ENCODE data around the gene SNTB2.

SNTB2 gene

GRCh38 chr16:69191136-69191535 lies 4.2 kb downstream of the SNTB2 start:
- Histone ChIP-seq H2AFZ (ENCODE audit: low read length) (no peak overlapping the region), H3K18ac (ENCODE audit: low read length) (no peak overlapping the region), H3K27ac (replicated peaks; ENCODE audit: low read length) (no peak overlapping the region), H3K4me2 (ENCODE audit: insufficient read depth, low read length, poor library complexity, severe bottlenecking) (no peak overlapping the region), H3K36me3 (replicated peaks in 1 of 2; ENCODE audit: control insufficient read depth in 2 of 2, insufficient read depth in 2 of 2, low read length in 2 of 2) (peaks cover 0 to 12% of the 10 kb centered on the region in 2 donors), H3K79me1 (ENCODE audit: low read depth, low read length) (peaks cover 1% of the 10 kb centered on the region), H3K9me3 (replicated peaks in 1 of 2; ENCODE audit: control insufficient read depth in 2 of 2, insufficient read depth in 1 of 2, low read depth in 1 of 2, low read length in 2 of 2) (no peaks in the 10 kb centered on the region), H3K4ac (ENCODE audit: low read length) (no peak overlapping the region), H2BK12ac (ENCODE audit: low read length) (no peak overlapping the region), H3K23ac (ENCODE audit: low read depth, low read length, poor library complexity) (no peak overlapping the region), H2BK15ac (ENCODE audit: low read length) (no peak overlapping the region), H3K9ac (ENCODE audit: low read depth, low read length, poor library complexity) (no peak overlapping the region), H2BK5ac (ENCODE audit: low read length) (no peak overlapping the region), H4K8ac (ENCODE audit: low read depth, low read length) (no peak overlapping the region), H3K14ac (ENCODE audit: low read length) (no peak overlapping the region), H4K91ac (ENCODE audit: low read depth, low read length, poor library complexity) (no peak overlapping the region), H2AK5ac (ENCODE audit: low read depth, low read length) (no peak overlapping the region), H2BK120ac (ENCODE audit: low read depth, low read length) (no peak overlapping the region), H3K4me3 (ENCODE audit: low read length in 2 of 2) (no peak overlapping the region), H3K4me1 (ENCODE audit: control insufficient read depth in 2 of 2, insufficient read depth in 1 of 2, low read depth in 1 of 2, low read length in 2 of 2) (peaks cover 5% of the 10 kb centered on the region in 2 donors), H3K27me3 (ENCODE audit: control insufficient read depth in 3 of 3, insufficient read depth in 3 of 3, low read depth in 1 of 3, low read length in 3 of 3) (no peaks in the 10 kb centered on the region)
- no CpG with 5 or more reads among the region's 2 CpGs for WGBS, 2 donors (ENCODE audit: extremely low coverage in 2 of 2, insufficient read length in 2 of 2, insufficient replicate concordance in 1 of 2)
- DNase-seq (ENCODE audit: low spot score) = no peak

- Histone ChIP-seq H3K14ac (ENCODE audit: low read length) (no peak overlapping the region), H3K27ac (replicated peaks; ENCODE audit: low read length) (no peak overlapping the region), H4K91ac (ENCODE audit: low read depth, low read length, poor library complexity) (no peak overlapping the region), H3K18ac (ENCODE audit: low read length) (no peak overlapping the region), H3K9me3 (replicated peaks in 1 of 2; ENCODE audit: control insufficient read depth in 2 of 2, insufficient read depth in 1 of 2, low read depth in 1 of 2, low read length in 2 of 2) (no peaks in the 10 kb centered on the region), H4K8ac (ENCODE audit: low read depth, low read length) (no peak overlapping the region), H3K27me3 (ENCODE audit: control insufficient read depth in 3 of 3, insufficient read depth in 3 of 3, low read depth in 1 of 3, low read length in 3 of 3) (no peaks in the 10 kb centered on the region), H3K23ac (ENCODE audit: low read depth, low read length, poor library complexity) (no peak overlapping the region), H2AK5ac (ENCODE audit: low read depth, low read length) (no peak overlapping the region), H3K4me2 (ENCODE audit: insufficient read depth, low read length, poor library complexity, severe bottlenecking) (no peak overlapping the region), H3K4me3 (ENCODE audit: low read length in 2 of 2) (no peak overlapping the region), H2BK120ac (ENCODE audit: low read depth, low read length) (no peak overlapping the region), H3K4me1 (ENCODE audit: control insufficient read depth in 2 of 2, insufficient read depth in 1 of 2, low read depth in 1 of 2, low read length in 2 of 2) (peaks cover 0 to 5% of the 10 kb centered on the region in 2 donors), H2BK12ac (ENCODE audit: low read length) (no peak overlapping the region), H2BK5ac (ENCODE audit: low read length) (no peak overlapping the region), H2AFZ (ENCODE audit: low read length) (no peak overlapping the region), H2BK15ac (ENCODE audit: low read length) (no peak overlapping the region), H3K9ac (ENCODE audit: low read depth, low read length, poor library complexity) (no peak overlapping the region), H3K36me3 (replicated peaks in 1 of 2; ENCODE audit: control insufficient read depth in 2 of 2, insufficient read depth in 2 of 2, low read length in 2 of 2) (peaks cover 0 to 12% of the 10 kb centered on the region in 2 donors), H3K4ac (ENCODE audit: low read length) (no peak overlapping the region), H3K79me1 (ENCODE audit: low read depth, low read length) (no peaks in the 10 kb centered on the region)
- no peak for DNase-seq (ENCODE audit: low spot score)
Measured at GRCh38 chr16:69193855-69194254, 6.9 kb downstream of the SNTB2 start.

GRCh38 chr16:69194488-69194887 lies 7.5 kb downstream of the SNTB2 start:
- Histone ChIP-seq H3K36me3 (replicated peaks in 1 of 2; ENCODE audit: control insufficient read depth in 2 of 2, insufficient read depth in 2 of 2, low read length in 2 of 2) (peaks cover 0 to 12% of the 10 kb centered on the region in 2 donors), H3K79me1 (ENCODE audit: low read depth, low read length) (no peaks in the 10 kb centered on the region), H2BK120ac (ENCODE audit: low read depth, low read length) (no peak overlapping the region), H3K9me3 (replicated peaks in 1 of 2; ENCODE audit: control insufficient read depth in 2 of 2, insufficient read depth in 1 of 2, low read depth in 1 of 2, low read length in 2 of 2) (no peaks in the 10 kb centered on the region), H3K18ac (ENCODE audit: low read length) (no peak overlapping the region), H2AK5ac (ENCODE audit: low read depth, low read length) (no peak overlapping the region), H3K27ac (replicated peaks; ENCODE audit: low read length) (no peak overlapping the region), H4K91ac (ENCODE audit: low read depth, low read length, poor library complexity) (no peak overlapping the region), H2AFZ (ENCODE audit: low read length) (no peak overlapping the region), H3K4me1 (ENCODE audit: control insufficient read depth in 2 of 2, insufficient read depth in 1 of 2, low read depth in 1 of 2, low read length in 2 of 2) (peaks cover 0 to 2% of the 10 kb centered on the region in 2 donors), H2BK12ac (ENCODE audit: low read length) (no peak overlapping the region), H3K14ac (ENCODE audit: low read length) (no peak overlapping the region), H2BK5ac (ENCODE audit: low read length) (no peak overlapping the region), H2BK15ac (ENCODE audit: low read length) (no peak overlapping the region), H3K4me2 (ENCODE audit: insufficient read depth, low read length, poor library complexity, severe bottlenecking) (no peak overlapping the region), H3K23ac (ENCODE audit: low read depth, low read length, poor library complexity) (no peak overlapping the region), H3K27me3 (ENCODE audit: control insufficient read depth in 3 of 3, insufficient read depth in 3 of 3, low read depth in 1 of 3, low read length in 3 of 3) (no peaks in the 10 kb centered on the region), H4K8ac (ENCODE audit: low read depth, low read length) (no peak overlapping the region), H3K4me3 (ENCODE audit: low read length in 2 of 2) (no peak overlapping the region), H3K9ac (ENCODE audit: low read depth, low read length, poor library complexity) (no peak overlapping the region), H3K4ac (ENCODE audit: low read length) (no peak overlapping the region)
- DNase-seq (ENCODE audit: low spot score) = no peak

- Histone ChIP-seq H2BK15ac (ENCODE audit: low read length) (no peak overlapping the region), H3K27ac (replicated peaks; ENCODE audit: low read length) (no peak overlapping the region), H3K27me3 (ENCODE audit: control insufficient read depth in 3 of 3, insufficient read depth in 3 of 3, low read depth in 1 of 3, low read length in 3 of 3) (no peaks in the 10 kb centered on the region), H3K36me3 (replicated peaks in 1 of 2; ENCODE audit: control insufficient read depth in 2 of 2, insufficient read depth in 2 of 2, low read length in 2 of 2) (peaks cover 0 to 6% of the 10 kb centered on the region in 2 donors), H3K23ac (ENCODE audit: low read depth, low read length, poor library complexity) (no peak overlapping the region), H2BK120ac (ENCODE audit: low read depth, low read length) (no peak overlapping the region), H2AFZ (ENCODE audit: low read length) (no peak overlapping the region), H3K4ac (ENCODE audit: low read length) (no peak overlapping the region), H2BK12ac (ENCODE audit: low read length) (no peak overlapping the region), H3K4me2 (ENCODE audit: insufficient read depth, low read length, poor library complexity, severe bottlenecking) (no peak overlapping the region), H2BK5ac (ENCODE audit: low read length) (no peak overlapping the region), H3K9ac (ENCODE audit: low read depth, low read length, poor library complexity) (no peak overlapping the region), H4K8ac (ENCODE audit: low read depth, low read length) (no peak overlapping the region), H3K18ac (ENCODE audit: low read length) (no peak overlapping the region), H3K4me1 (ENCODE audit: control insufficient read depth in 2 of 2, insufficient read depth in 1 of 2, low read depth in 1 of 2, low read length in 2 of 2) (no peaks in the 10 kb centered on the region), H4K91ac (ENCODE audit: low read depth, low read length, poor library complexity) (no peak overlapping the region), H3K4me3 (ENCODE audit: low read length in 2 of 2) (no peak overlapping the region), H2AK5ac (ENCODE audit: low read depth, low read length) (no peak overlapping the region), H3K9me3 (replicated peaks in 1 of 2; ENCODE audit: control insufficient read depth in 2 of 2, insufficient read depth in 1 of 2, low read depth in 1 of 2, low read length in 2 of 2) (no peaks in the 10 kb centered on the region), H3K79me1 (ENCODE audit: low read depth, low read length) (no peaks in the 10 kb centered on the region), H3K14ac (ENCODE audit: low read length) (no peak overlapping the region)
- no peak for DNase-seq (ENCODE audit: low spot score)
- no CpG with 5 or more reads among the region's 4 CpGs for WGBS, 2 donors (ENCODE audit: extremely low coverage in 2 of 2, insufficient read length in 2 of 2, insufficient replicate concordance in 1 of 2)
Measured at GRCh38 chr16:69195369-69196029, 8.5 kb downstream of the SNTB2 start.

Measured in neuronal stem cell (in vitro differentiated cells).